Activated CD4-positive, alpha-beta memory T cell treated with anti-CD3 and anti-CD28 coated beads for 36 hours (primary cell): ENCODE results near the gene LARP4B. TPM values are rescaled to one million over a fixed set of nuclear protein-coding genes. Genes with fewer than 3 reads are reported as not detected.

Source experiments
- CTCF ChIA-PET: fragments of 350-600 bp; sonication (Branson Sonifier 250); formaldehyde crosslinking; loops from one replicate; lab custom pipeline; 2021; ENCODE audit warnings: antibody characterized with exemption, inconsistent platforms; lab: Charles Lee
- POLR2A ChIA-PET: fragments of 350-600 bp; sonication (Branson Sonifier 250); formaldehyde crosslinking; loops from one replicate; lab custom pipeline; 2021; ENCODE audit warnings: antibody characterized with exemption; lab: Charles Lee
- DNase-seq: peaks from one replicate; pipeline ENCODE4 v3.0.0-alpha.2; 2020
- H3K27ac Mint-ChIP-seq: one replicate; pipeline ENCODE4 v1.8.0; 2021; ENCODE audit warnings: mixed read lengths
- H3K27me3 Mint-ChIP-seq: one replicate; pipeline ENCODE4 v1.8.0; 2021; ENCODE audit warnings: mixed read lengths
- H3K36me3 Mint-ChIP-seq: one replicate; pipeline ENCODE4 v1.8.0; 2021; ENCODE audit warnings: mixed read lengths
- H3K4me1 Mint-ChIP-seq: one replicate; pipeline ENCODE4 v1.8.0; 2021; ENCODE audit warnings: low read depth, mixed read lengths
- H3K4me3 Mint-ChIP-seq: one replicate; pipeline ENCODE4 v1.8.0; 2021; ENCODE audit warnings: mild to moderate bottlenecking, mixed read lengths
- H3K9me3 Mint-ChIP-seq: one replicate; pipeline ENCODE4 v1.8.0; 2021; ENCODE audit warnings: mixed read lengths
- intact Hi-C: fragments of 100-400 bp; cut with micrococcal nuclease; formaldehyde crosslinking; loops from one replicate; pipeline ENCODE4 v1.15.1; 2023
- total RNA-seq, 2 experiments: library from RNA; stranded (reverse); gene quantifications; one replicate each; pipeline ENCODE4 v1.2.3, GENCODE V29; 2021

Gene LARP4B
- total RNA-seq, 2 experiments from 2014 or later, result 92.1 to 95.0 TPM

- POLR2A ChIA-PET, result no interaction called here
- peaks cover under 1% of the 10 kb centered on the region for H3K36me3 Mint-ChIP-seq
These were observed 140.5 kb downstream of the LARP4B start for GRCh38 chr10:790821-791551.

GRCh38 chr10:789831-790701 lies 141.4 kb downstream of the LARP4B start:
- peak; percentile 4 for DNase-seq
- CTCF ChIA-PET, result interaction anchor here (1.2 kb wide), 1 partner anchor 279 kb away, joined by 3 read pairs; no protein-coding TSS in a partner anchor
- intact Hi-C loops, result loop anchor here (1.0 kb wide), 1 partner anchor 279 kb away; no protein-coding TSS in a partner anchor
- peaks cover 2% of the 10 kb centered on the region for H3K9me3 Mint-ChIP-seq
- H3K4me1 Mint-ChIP-seq, result no peaks in the 10 kb centered on the region
- H3K4me3 Mint-ChIP-seq, result no peak overlapping the region
- no peak overlapping the region for H3K27ac Mint-ChIP-seq
- POLR2A ChIA-PET, result no interaction called here
- H3K27me3 Mint-ChIP-seq, result peaks cover 6% of the 10 kb centered on the region
- H3K36me3 Mint-ChIP-seq, result no peaks in the 10 kb centered on the region

More at GRCh38 chr10:790821-791551, 140.5 kb downstream of the LARP4B start:
- DNase-seq, result peak; percentile 0
- CTCF ChIA-PET, result no interaction called here
- Mint-ChIP-seq H3K27ac (no peak overlapping the region), H3K27me3 (peaks cover 2% of the 10 kb centered on the region), H3K4me3 (no peak overlapping the region), H3K4me1 (no peaks in the 10 kb centered on the region), H3K9me3 (peaks cover 8% of the 10 kb centered on the region)
- intact Hi-C loops, result no loop called here

GRCh38 chr10:788796-789748 lies 142.4 kb downstream of the LARP4B start:
- POLR2A ChIA-PET, result no interaction called here
- peaks cover 6% of the 10 kb centered on the region for H3K27me3 Mint-ChIP-seq
- H3K4me1 Mint-ChIP-seq, result no peaks in the 10 kb centered on the region

GRCh38 chr10:787933-788651 lies 143.4 kb downstream of the LARP4B start:
- no peak overlapping the region for H3K4me3 Mint-ChIP-seq
- no peaks in the 10 kb centered on the region for H3K4me1 Mint-ChIP-seq
- H3K9me3 Mint-ChIP-seq, result no peaks in the 10 kb centered on the region
- peak; percentile 4 for DNase-seq
- intact Hi-C loops, result no loop called here
- no peak overlapping the region for H3K27ac Mint-ChIP-seq
- POLR2A ChIA-PET, result no interaction called here
- CTCF ChIA-PET, result interaction anchor here (0.6 to 0.8 kb wide), 3 partner anchors 215 to 680 kb away, joined by 3 to 4 read pairs (median 3); no protein-coding TSS in a partner anchor
- no peaks in the 10 kb centered on the region for H3K36me3 Mint-ChIP-seq
- peaks cover 6% of the 10 kb centered on the region for H3K27me3 Mint-ChIP-seq

More at GRCh38 chr10:788796-789748, 142.4 kb downstream of the LARP4B start:
- Mint-ChIP-seq H3K9me3 (no peaks in the 10 kb centered on the region), H3K27ac (no peak overlapping the region), H3K36me3 (no peaks in the 10 kb centered on the region), H3K4me3 (peak overlapping the region; percentile 61)
- DNase-seq, result peak; percentile 62
- intact Hi-C loops, result loop anchor here (1.0 kb wide), 1 partner anchor 278 kb away; no protein-coding TSS in a partner anchor
- CTCF ChIA-PET, result interaction anchor here (0.6 to 1.2 kb wide), 5 partner anchors 24 to 681 kb away, joined by 3 to 4 read pairs (median 3); no protein-coding TSS in a partner anchor

- Mint-ChIP-seq H3K9me3 (no peaks in the 10 kb centered on the region), H3K4me1 (no peaks in the 10 kb centered on the region), H3K36me3 (no peaks in the 10 kb centered on the region), H3K27ac (no peak overlapping the region), H3K27me3 (peaks cover 11% of the 10 kb centered on the region), H3K4me3 (no peak overlapping the region)
- DNase-seq, result peak; percentile 1
- intact Hi-C loops, result no loop called here
- POLR2A ChIA-PET, result no interaction called here
- CTCF ChIA-PET, result no interaction called here
These were observed 144.7 kb downstream of the LARP4B start for GRCh38 chr10:786633-787474.

GRCh38 chr10:785861-786214 lies 145.7 kb downstream of the LARP4B start:
- peak; percentile 7 for DNase-seq
- H3K27ac Mint-ChIP-seq, result no peak overlapping the region

GRCh38 chr10:785089-785860 lies 146.2 kb downstream of the LARP4B start:
- peaks cover 22% of the 10 kb centered on the region for H3K27me3 Mint-ChIP-seq
- no peak overlapping the region for H3K27ac Mint-ChIP-seq
- intact Hi-C loops, result no loop called here
- CTCF ChIA-PET, result no interaction called here
- H3K4me1 Mint-ChIP-seq, result no peaks in the 10 kb centered on the region
- POLR2A ChIA-PET, result no interaction called here
- H3K9me3 Mint-ChIP-seq, result no peaks in the 10 kb centered on the region
- peak; percentile 7 for DNase-seq
- no peaks in the 10 kb centered on the region for H3K36me3 Mint-ChIP-seq
- H3K4me3 Mint-ChIP-seq, result no peak overlapping the region

More at GRCh38 chr10:785861-786214, 145.7 kb downstream of the LARP4B start:
- Mint-ChIP-seq H3K9me3 (no peaks in the 10 kb centered on the region), H3K4me3 (no peak overlapping the region), H3K27me3 (peaks cover 19% of the 10 kb centered on the region), H3K36me3 (no peaks in the 10 kb centered on the region), H3K4me1 (no peaks in the 10 kb centered on the region)
- intact Hi-C loops, result no loop called here
- ChIA-PET CTCF (no interaction called here), POLR2A (no interaction called here)

- intact Hi-C loops, result no loop called here
- H3K27me3 Mint-ChIP-seq, result peaks cover 28% of the 10 kb centered on the region
- no peak overlapping the region for H3K27ac Mint-ChIP-seq
- ChIA-PET POLR2A (no interaction called here), CTCF (no interaction called here)
- no peak overlapping the region for H3K4me3 Mint-ChIP-seq
- H3K36me3 Mint-ChIP-seq, result no peaks in the 10 kb centered on the region
- H3K9me3 Mint-ChIP-seq, result no peaks in the 10 kb centered on the region
- DNase-seq, result peak; percentile 82
- H3K4me1 Mint-ChIP-seq, result no peaks in the 10 kb centered on the region
These were observed 147.0 kb downstream of the LARP4B start for GRCh38 chr10:784403-785088.

- Mint-ChIP-seq H3K9me3 (no peaks in the 10 kb centered on the region), H3K27ac (no peak overlapping the region), H3K4me1 (no peaks in the 10 kb centered on the region), H3K36me3 (no peaks in the 10 kb centered on the region), H3K4me3 (no peak overlapping the region), H3K27me3 (peaks cover 28% of the 10 kb centered on the region)
- intact Hi-C loops, result no loop called here
- ChIA-PET POLR2A (no interaction called here), CTCF (no interaction called here)
- peak; percentile 5 for DNase-seq
These were observed 148.5 kb downstream of the LARP4B start for GRCh38 chr10:782751-783648.
